Measurements from ENCODE around the gene ADAM12. TPM values are rescaled to one million over a fixed set of nuclear protein-coding genes. Genes with fewer than 3 reads are reported as not detected.

The ADAM12 gene
- polyA plus RNA-seq, 1 experiment, result 8.6 TPM

DNA sequence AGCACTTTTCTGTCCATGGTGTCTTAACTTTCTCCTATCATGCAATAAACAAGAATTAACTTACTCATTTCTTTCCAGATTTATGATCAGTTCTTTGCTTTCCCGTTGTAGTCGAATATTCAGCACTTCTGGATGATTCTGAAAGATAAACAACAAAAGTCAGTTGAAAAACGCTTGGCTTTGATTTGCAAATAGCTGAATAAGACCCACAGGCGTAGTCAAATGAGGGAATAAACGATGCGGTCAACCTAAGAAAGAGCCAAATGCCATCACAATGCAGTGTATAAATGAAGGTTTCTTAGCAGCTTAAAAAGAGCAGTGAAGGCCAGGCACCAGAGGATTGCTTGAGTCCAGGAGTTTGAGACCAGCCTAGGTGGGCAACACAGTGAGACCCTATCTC lies 109.4 kb downstream of the ADAM12 start:
- TF ChIP-seq, protein P1, sequence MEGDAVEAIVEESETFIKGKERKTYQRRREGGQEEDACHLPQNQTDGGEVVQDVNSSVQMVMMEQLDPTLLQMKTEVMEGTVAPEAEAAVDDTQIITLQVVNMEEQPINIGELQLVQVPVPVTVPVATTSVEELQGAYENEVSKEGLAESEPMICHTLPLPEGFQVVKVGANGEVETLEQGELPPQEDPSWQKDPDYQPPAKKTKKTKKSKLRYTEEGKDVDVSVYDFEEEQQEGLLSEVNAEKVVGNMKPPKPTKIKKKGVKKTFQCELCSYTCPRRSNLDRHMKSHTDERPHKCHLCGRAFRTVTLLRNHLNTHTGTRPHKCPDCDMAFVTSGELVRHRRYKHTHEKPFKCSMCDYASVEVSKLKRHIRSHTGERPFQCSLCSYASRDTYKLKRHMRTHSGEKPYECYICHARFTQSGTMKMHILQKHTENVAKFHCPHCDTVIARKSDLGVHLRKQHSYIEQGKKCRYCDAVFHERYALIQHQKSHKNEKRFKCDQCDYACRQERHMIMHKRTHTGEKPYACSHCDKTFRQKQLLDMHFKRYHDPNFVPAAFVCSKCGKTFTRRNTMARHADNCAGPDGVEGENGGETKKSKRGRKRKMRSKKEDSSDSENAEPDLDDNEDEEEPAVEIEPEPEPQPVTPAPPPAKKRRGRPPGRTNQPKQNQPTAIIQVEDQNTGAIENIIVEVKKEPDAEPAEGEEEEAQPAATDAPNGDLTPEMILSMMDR (IDR thresholded peaks at IDR 0.05; ENCODE audit: insufficient read depth, low read depth, low read length), result no peak
- POLR2A ChIA-PET, result no interaction called here
- no peaks in the 10 kb centered on the region for H3K27me3 ChIP-seq (ENCODE audit: control insufficient read depth, insufficient read depth, low read length)
- CTCF ChIA-PET, result no interaction called here
- DNase-seq (ENCODE audit: low read depth), result no peak
- no peak overlapping the region for H3K4me3 ChIP-seq (ENCODE audit: low read depth, low read length)
- H3K36me3 ChIP-seq (ENCODE audit: control insufficient read depth, insufficient read depth, low read length), result no peaks in the 10 kb centered on the region

DNA sequence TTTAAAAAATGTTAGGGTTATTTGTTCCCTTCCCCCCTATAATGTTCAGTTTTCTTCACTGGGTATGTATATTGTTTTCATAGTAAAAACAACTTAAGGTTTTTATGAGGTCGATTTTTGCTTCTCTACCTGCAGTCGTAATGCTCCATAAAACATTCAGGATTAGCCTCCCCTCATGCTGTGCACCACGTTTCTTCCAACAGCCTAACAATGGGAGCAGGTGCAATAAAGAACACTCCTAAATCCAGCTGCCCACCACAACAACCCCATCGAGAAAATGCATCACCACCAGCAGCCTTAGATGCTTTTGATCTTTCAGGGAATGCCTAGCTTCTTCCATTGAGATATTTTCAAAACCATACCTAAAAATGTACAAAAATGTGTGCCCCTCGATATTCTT lies 111.1 kb downstream of the ADAM12 start:
- TF ChIP-seq, protein P1 (IDR thresholded peaks at IDR 0.05; ENCODE audit: insufficient read depth, low read depth, low read length), result no peak
- ChIA-PET POLR2A (no interaction called here), CTCF (no interaction called here)
- no peaks in the 10 kb centered on the region for H3K27me3 ChIP-seq (ENCODE audit: control insufficient read depth, insufficient read depth, low read length)
- no peak for DNase-seq (ENCODE audit: low read depth)
- H3K4me3 ChIP-seq (ENCODE audit: low read depth, low read length), result no peak overlapping the region
- H3K36me3 ChIP-seq (ENCODE audit: control insufficient read depth, insufficient read depth, low read length), result no peaks in the 10 kb centered on the region

DNA sequence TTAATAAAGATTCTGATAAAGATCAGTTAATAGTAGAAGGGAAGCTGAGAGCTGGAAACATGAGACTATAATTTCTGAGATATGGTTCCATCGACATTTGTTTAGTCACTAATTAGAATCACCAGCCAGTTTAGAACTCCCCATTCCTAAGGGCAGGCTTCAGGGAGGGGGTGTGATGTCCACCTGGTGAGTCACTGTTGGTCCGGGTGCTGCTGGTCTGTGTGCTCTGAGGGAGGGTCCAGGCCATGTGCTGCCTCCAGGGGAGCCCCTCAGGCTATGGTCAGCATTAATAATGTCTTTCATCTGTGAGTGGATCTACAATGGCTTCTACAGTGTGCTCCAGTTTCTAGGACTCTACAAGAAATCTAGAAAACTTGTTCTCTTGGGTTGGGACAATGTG lies 115.8 kb downstream of the ADAM12 start:
- Histone ChIP-seq H3K4me3 (ENCODE audit: low read depth, low read length) (no peak overlapping the region), H3K27me3 (ENCODE audit: control insufficient read depth, insufficient read depth, low read length) (no peaks in the 10 kb centered on the region), H3K36me3 (ENCODE audit: control insufficient read depth, insufficient read depth, low read length) (no peaks in the 10 kb centered on the region)
- ChIA-PET CTCF (no interaction called here), POLR2A (no interaction called here)
- TF ChIP-seq, protein P1 (IDR thresholded peaks at IDR 0.05; ENCODE audit: insufficient read depth, low read depth, low read length), result no peak
- no peak for DNase-seq (ENCODE audit: low read depth)

DNA sequence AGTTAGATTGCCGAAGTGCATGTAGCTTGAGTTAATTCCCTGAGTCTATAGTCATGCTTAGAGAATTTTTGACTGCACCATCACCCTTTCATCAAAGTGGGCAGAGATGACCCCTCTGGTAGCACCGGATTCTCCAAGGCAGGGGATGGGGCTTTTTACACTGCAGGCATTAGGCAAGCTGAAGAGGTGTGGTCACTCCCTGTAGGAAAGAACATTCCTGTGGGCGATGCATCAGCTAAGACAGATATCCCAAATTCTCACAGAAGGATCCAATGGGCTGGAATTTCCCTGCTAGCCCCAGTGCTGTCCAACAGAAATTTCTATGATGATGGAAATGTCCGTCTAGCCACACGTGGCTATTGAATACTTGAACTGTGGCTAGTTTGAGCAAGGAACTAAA lies 118.2 kb downstream of the ADAM12 start:
- Histone ChIP-seq H3K27me3 (ENCODE audit: control insufficient read depth, insufficient read depth, low read length) (no peaks in the 10 kb centered on the region), H3K36me3 (ENCODE audit: control insufficient read depth, insufficient read depth, low read length) (no peaks in the 10 kb centered on the region), H3K4me3 (ENCODE audit: low read depth, low read length) (no peak overlapping the region)
- ChIA-PET POLR2A (no interaction called here), CTCF (no interaction called here)
- no peak for DNase-seq (ENCODE audit: low read depth)
- TF ChIP-seq, protein P1 (IDR thresholded peaks at IDR 0.05; ENCODE audit: insufficient read depth, low read depth, low read length), result no peak

DNA sequence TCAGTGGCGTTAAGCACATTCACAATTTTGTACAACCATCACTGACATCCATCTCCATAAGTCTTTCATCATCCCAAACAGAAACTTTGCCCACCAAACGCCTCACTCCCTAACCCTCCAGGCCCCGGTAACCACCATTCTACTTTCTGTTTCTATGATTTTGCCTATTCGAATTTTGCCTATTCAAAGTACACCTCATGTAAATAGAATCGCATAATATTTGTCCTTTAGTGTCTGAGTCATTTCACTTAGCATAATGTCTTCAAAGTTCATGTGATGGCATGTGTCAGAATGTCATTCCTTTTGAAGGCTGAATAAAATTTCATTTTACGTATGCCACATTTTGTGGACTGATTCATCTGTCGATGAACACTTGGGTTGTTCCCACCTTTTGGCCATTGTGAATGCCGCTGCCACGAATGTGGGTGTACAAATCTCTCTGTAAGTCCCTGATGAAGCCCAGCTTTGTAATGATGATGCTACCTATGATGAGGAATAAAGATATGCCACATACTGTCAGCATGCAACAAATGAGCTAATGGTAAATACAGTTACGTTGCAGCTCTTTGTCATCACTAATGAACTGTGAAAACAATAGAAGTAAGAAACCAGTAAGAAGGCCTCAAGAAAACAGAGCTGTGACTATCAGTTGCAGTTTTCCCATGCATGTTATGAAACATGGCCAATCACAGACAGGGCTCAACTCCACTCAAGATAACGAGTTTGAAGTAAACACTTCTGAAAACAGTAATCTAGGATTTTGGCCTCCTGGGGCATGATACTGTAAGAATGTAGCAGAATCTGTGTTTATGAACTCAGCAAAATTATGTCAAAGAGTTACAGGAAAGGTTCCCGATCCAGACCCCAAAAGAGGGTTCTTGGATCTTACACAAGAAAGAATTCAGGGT lies 120.0 kb downstream of the ADAM12 start:
- CTCF ChIA-PET, result interaction anchor here (0.6 kb wide), 1 partner anchor 109 kb away, joined by 3 read pairs; no protein-coding TSS in a partner anchor
- POLR2A ChIA-PET, result no interaction called here
- H3K36me3 ChIP-seq (ENCODE audit: control insufficient read depth, insufficient read depth, low read length), result no peaks in the 10 kb centered on the region
- no peak overlapping the region for H3K4me3 ChIP-seq (ENCODE audit: low read depth, low read length)
- DNase-seq (ENCODE audit: low read depth), result no peak
- H3K27me3 ChIP-seq (ENCODE audit: control insufficient read depth, insufficient read depth, low read length), result no peaks in the 10 kb centered on the region
- TF ChIP-seq, protein P1 (IDR thresholded peaks at IDR 0.05; ENCODE audit: insufficient read depth, low read depth, low read length), result no peak
